ENCODE results near the gene KRCC1. TPM values are rescaled to one million over a fixed set of nuclear protein-coding genes. Genes with fewer than 3 reads are reported as not detected.

The KRCC1 gene
- total and polyA plus RNA-seq, 9 of the 15 experiments (the other 6 are each of a cell fraction or from before 2014, with no cell fraction given), result 1.9 to 6.0 (median 2.2) TPM

- POLR2A ChIA-PET, result interaction anchor here (1.0 kb wide), 2 partner anchors 10 to 26 kb away, joined by 3 to 4 read pairs; no protein-coding TSS in a partner anchor
- Histone ChIP-seq H3K79me2 (ENCODE audit: control insufficient read depth, insufficient read depth, low read length) (no peaks in the 10 kb centered on the region), H3K9me1 (ENCODE audit: control insufficient read depth, insufficient read depth, low read length) (no peaks in the 10 kb centered on the region), H3K36me3 (ENCODE audit: control insufficient read depth, insufficient read depth, low read length) (no peaks in the 10 kb centered on the region), H3K27me3 (ENCODE audit: control insufficient read depth in 2 of 2, insufficient read depth in 2 of 2, low read length in 2 of 2) (no peaks in the 10 kb centered on the region), H3K4me1 (replicated peaks in 1 of 2; ENCODE audit: control insufficient read depth in 2 of 2, insufficient read depth in 2 of 2, low read length in 2 of 2) (no peaks in the 10 kb centered on the region; a peak in 1 of 5 replicates), H2AFZ (ENCODE audit: low read depth, low read length) (no peak overlapping the region), H3K4me3 (no peak overlapping the region), H3K9ac (ENCODE audit: insufficient read depth in 1 of 2, low read depth in 2 of 2, low read length in 2 of 2) (no peak overlapping the region), H4K20me1 (replicated peaks; ENCODE audit: control insufficient read depth, insufficient read depth, low read length) (no peaks in the 10 kb centered on the region), H3K4me2 (ENCODE audit: insufficient read depth, low read length) (no peak overlapping the region), H3K27ac (ENCODE audit: extremely low read depth, low read depth, low read length) (no peak overlapping the region), H3K9me3 (replicated peaks; ENCODE audit: control insufficient read depth, insufficient read depth, low read depth, low read length) (no peaks in the 10 kb centered on the region)
- ATAC-seq, result no peak
- TF ChIP-seq HSF4 (CRISPR knock-in tag; IDR thresholded peaks at IDR 0.05; ENCODE audit: borderline replicate concordance) (no peak), ZNF282 (CRISPR knock-in tag; IDR thresholded peaks at IDR 0.05) (no peak), POLR2G (IDR thresholded peaks at IDR 0.05; ENCODE audit: low read depth, low read length) (no peak), ZNF347 (CRISPR knock-in tag; IDR thresholded peaks at IDR 0.05; ENCODE audit: low read depth) (no peak), FOXA3 (CRISPR knock-in tag; conservative IDR thresholded peaks at IDR 0.05 in 1 of 2, IDR thresholded peaks at IDR 0.05 in 1 of 2) (no peak), MCM3 (IDR thresholded peaks at IDR 0.05) (no peak), ZNF23 (CRISPR knock-in tag; IDR thresholded peaks at IDR 0.05) (no peak)
- FAIRE-seq, result no peak
- CTCF ChIA-PET (ENCODE audit: low intra/inter-chr PET ratio), result no interaction called here
- DNase-seq (ENCODE audit: extremely low read depth in 1 of 4, low spot score in 3 of 4), result no peak
- BruUV-seq (replicated peaks), result no TSS peak
- intact Hi-C loops (cut with micrococcal nuclease) (no loop called here), in situ Hi-C loops (cut with MboI) (no loop called here)
- WGBS (ENCODE audit: insufficient coverage, low coverage, missing lambda C conversion rate), result 11% methylated on average over 1 of the region's 1 CpG
Observed at GRCh38 chr2:88070055-88070454, 14.5 kb upstream of the KRCC1 start.

- BruUV-seq (replicated peaks), result no TSS peak
- H3K79me2 ChIP-seq (ENCODE audit: control insufficient read depth, insufficient read depth, low read length), result no peaks in the 10 kb centered on the region
- no peaks in the 10 kb centered on the region for H3K9me3 ChIP-seq (replicated peaks; ENCODE audit: control insufficient read depth, insufficient read depth, low read depth, low read length)
- no peaks in the 10 kb centered on the region for H4K20me1 ChIP-seq (replicated peaks; ENCODE audit: control insufficient read depth, insufficient read depth, low read length)
- H3K36me3 ChIP-seq (ENCODE audit: control insufficient read depth, insufficient read depth, low read length), result no peaks in the 10 kb centered on the region
- intact Hi-C loops (cut with micrococcal nuclease) (no loop called here), in situ Hi-C loops (cut with MboI) (no loop called here)
- FAIRE-seq, result no peak
- no peak for DNase-seq (ENCODE audit: extremely low read depth in 1 of 4, low spot score in 3 of 4)
- H3K4me3 ChIP-seq, result no peak overlapping the region
- POLR2A ChIA-PET, result interaction anchor here (0.6 to 1.0 kb wide), 3 partner anchors 9 to 16 kb away, joined by 3 to 4 read pairs (median 4); no protein-coding TSS in a partner anchor
- H2AFZ ChIP-seq (ENCODE audit: low read depth, low read length), result no peak overlapping the region
- no peak overlapping the region for H3K9ac ChIP-seq (ENCODE audit: insufficient read depth in 1 of 2, low read depth in 2 of 2, low read length in 2 of 2)
- CTCF ChIA-PET (ENCODE audit: low intra/inter-chr PET ratio), result no interaction called here
- no peaks in the 10 kb centered on the region; a peak in 2 of 5 replicates for H3K4me1 ChIP-seq (replicated peaks in 1 of 2; ENCODE audit: control insufficient read depth in 2 of 2, insufficient read depth in 2 of 2, low read length in 2 of 2)
- no peaks in the 10 kb centered on the region for H3K27me3 ChIP-seq (ENCODE audit: control insufficient read depth in 2 of 2, insufficient read depth in 2 of 2, low read length in 2 of 2)
- no peak overlapping the region for H3K4me2 ChIP-seq (ENCODE audit: insufficient read depth, low read length)
- no peak for ATAC-seq
- no peaks in the 10 kb centered on the region for H3K9me1 ChIP-seq (ENCODE audit: control insufficient read depth, insufficient read depth, low read length)
- H3K27ac ChIP-seq (ENCODE audit: extremely low read depth, low read depth, low read length), result no peak overlapping the region
- TF ChIP-seq MED1 (CRISPR knock-in tag; IDR thresholded peaks at IDR 0.05; ENCODE audit: borderline replicate concordance) (no peak), SRSF7 (optimal IDR thresholded peaks at IDR 0.05; ENCODE audit: low read depth, low read length) (no peak), NFATC3 (IDR thresholded peaks at IDR 0.05) (no peak), ZNF140 (CRISPR knock-in tag; IDR thresholded peaks at IDR 0.05) (no peak), SREBF2 (CRISPR knock-in tag; IDR thresholded peaks at IDR 0.05) (no peak), HNRNPLL (IDR thresholded peaks at IDR 0.05; ENCODE audit: low read depth, low read length, poor library complexity, severe bottlenecking) (no peak), KLF16 (IDR thresholded peaks at IDR 0.05) (no peak)
- TF ChIP-seq, protein P1, sequence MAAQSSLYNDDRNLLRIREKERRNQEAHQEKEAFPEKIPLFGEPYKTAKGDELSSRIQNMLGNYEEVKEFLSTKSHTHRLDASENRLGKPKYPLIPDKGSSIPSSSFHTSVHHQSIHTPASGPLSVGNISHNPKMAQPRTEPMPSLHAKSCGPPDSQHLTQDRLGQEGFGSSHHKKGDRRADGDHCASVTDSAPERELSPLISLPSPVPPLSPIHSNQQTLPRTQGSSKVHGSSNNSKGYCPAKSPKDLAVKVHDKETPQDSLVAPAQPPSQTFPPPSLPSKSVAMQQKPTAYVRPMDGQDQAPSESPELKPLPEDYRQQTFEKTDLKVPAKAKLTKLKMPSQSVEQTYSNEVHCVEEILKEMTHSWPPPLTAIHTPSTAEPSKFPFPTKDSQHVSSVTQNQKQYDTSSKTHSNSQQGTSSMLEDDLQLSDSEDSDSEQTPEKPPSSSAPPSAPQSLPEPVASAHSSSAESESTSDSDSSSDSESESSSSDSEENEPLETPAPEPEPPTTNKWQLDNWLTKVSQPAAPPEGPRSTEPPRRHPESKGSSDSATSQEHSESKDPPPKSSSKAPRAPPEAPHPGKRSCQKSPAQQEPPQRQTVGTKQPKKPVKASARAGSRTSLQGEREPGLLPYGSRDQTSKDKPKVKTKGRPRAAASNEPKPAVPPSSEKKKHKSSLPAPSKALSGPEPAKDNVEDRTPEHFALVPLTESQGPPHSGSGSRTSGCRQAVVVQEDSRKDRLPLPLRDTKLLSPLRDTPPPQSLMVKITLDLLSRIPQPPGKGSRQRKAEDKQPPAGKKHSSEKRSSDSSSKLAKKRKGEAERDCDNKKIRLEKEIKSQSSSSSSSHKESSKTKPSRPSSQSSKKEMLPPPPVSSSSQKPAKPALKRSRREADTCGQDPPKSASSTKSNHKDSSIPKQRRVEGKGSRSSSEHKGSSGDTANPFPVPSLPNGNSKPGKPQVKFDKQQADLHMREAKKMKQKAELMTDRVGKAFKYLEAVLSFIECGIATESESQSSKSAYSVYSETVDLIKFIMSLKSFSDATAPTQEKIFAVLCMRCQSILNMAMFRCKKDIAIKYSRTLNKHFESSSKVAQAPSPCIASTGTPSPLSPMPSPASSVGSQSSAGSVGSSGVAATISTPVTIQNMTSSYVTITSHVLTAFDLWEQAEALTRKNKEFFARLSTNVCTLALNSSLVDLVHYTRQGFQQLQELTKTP (IDR thresholded peaks at IDR 0.05; ENCODE audit: low read depth in 1 of 2, partially characterized antibody in 2 of 2), result no peak
Observed at GRCh38 chr2:88069117-88069516, 13.5 kb upstream of the KRCC1 start.
